HepG2 (cell line): ENCODE measurements around the gene PTGES. TPM values are rescaled to one million over a fixed set of nuclear protein-coding genes. Genes with fewer than 3 reads are reported as not detected.
"Not testable (repeated sequence)": the region's sequence is repeated elsewhere in the genome, so short reads cannot be mapped to it uniquely, and the experiment has no call there.

ENCODE experiments used
- ATAC-seq: fragments of 200-7000 bp; cut with Tn5 transposase; 3 replicates; pipeline ENCODE4 v1.9.1; 2020; ENCODE audit warnings: mild to moderate bottlenecking, moderate library complexity
- BruUV-seq: library from RNA; stranded (reverse); fragments of 400-500 nt; replicated peaks from 2 replicates; lab custom pipeline; 2021; lab: Mats Ljungman, UMichigan
- CTCF ChIA-PET: fragments of 300-600 bp; formaldehyde crosslinking; extraction: SDS; loops from one replicate; lab custom pipeline; 2021; ENCODE audit warnings: low total read pairs, inconsistent platforms, low intra/inter-chr PET ratio; lab: Yijun Ruan, JAX
- POLR2A ChIA-PET: fragments of 350-600 bp; sonication (Branson Sonifier 250); formaldehyde crosslinking; loops from one replicate; lab custom pipeline; 2020; ENCODE audit warnings: antibody characterized with exemption, inconsistent platforms; lab: Yijun Ruan, JAX
- DNase-seq: peaks from one replicate; pipeline ENCODE4 v3.0.0-alpha.2; 2015; ENCODE audit warnings: low spot score
- FAIRE-seq: peaks from 3 replicates; lab custom pipeline; 2011; peaks lifted over from hg19 to GRCh38; lab: Jason Lieb, UNC
- H2AFZ ChIP-seq: one replicate; pipeline ENCODE4 v1.6.1; 2011; ENCODE audit warnings: low read length, inconsistent platforms
- H3K27ac ChIP-seq: fragments of 300-600 bp; 3 replicates; pipeline ENCODE4 v1.8.0; 2011; ENCODE audit warnings: mixed run types, mild to moderate bottlenecking, mixed read lengths, low read length, inconsistent platforms; ENCODE audit not compliant: insufficient read depth; ENCODE audit errors: extremely low read length
- H3K27me3 ChIP-seq, 2 experiments: fragments of 200-600 bp in 1 of 2; 2 replicates in 1 of 2; 3 replicates in 1 of 2; pipeline versions ENCODE4 v1.6.0 to v1.8.0; 2011; ENCODE audit warnings: low read length in 2 of 2, mild to moderate bottlenecking in 2 of 2, moderate library complexity in 2 of 2, inconsistent platforms in 1 of 2; ENCODE audit not compliant: insufficient read depth in 2 of 2, control insufficient read depth in 1 of 2
- H3K36me3 ChIP-seq, 2 experiments: fragments of 200-600 bp in 1 of 2; replicated peaks in 1 of 2; 2 replicates in 1 of 2; 3 replicates in 1 of 2; pipeline versions ENCODE4 v1.5.1 to v1.8.0; 2011; ENCODE audit warnings: low read length in 2 of 2, inconsistent platforms in 1 of 2; ENCODE audit not compliant: insufficient read depth in 2 of 2, control insufficient read depth in 1 of 2
- H3K4me1 ChIP-seq: 2 replicates; pipeline ENCODE4 v1.5.1; 2012; ENCODE audit warnings: low read length, inconsistent platforms; ENCODE audit not compliant: insufficient read depth
- H3K4me2 ChIP-seq: 2 replicates; pipeline ENCODE4 v1.6.0; 2011; ENCODE audit warnings: low read depth, low read length, inconsistent platforms
- H3K4me3 ChIP-seq, 3 experiments: fragments of 200-600 bp in 1 of 3; sonication (generic), shearing (Covaris generic) in 1 of 3; replicated peaks in 1 of 3; 2 replicates each; pipeline ENCODE4 v1.5.1; 2011 to 2016; ENCODE audit warnings: low read length in 3 of 3, inconsistent platforms in 2 of 3, low read depth in 2 of 3, mild to moderate bottlenecking in 2 of 3, control low read depth in 1 of 3, mixed read lengths in 1 of 3; ENCODE audit not compliant: insufficient read depth in 1 of 3
- H3K79me2 ChIP-seq: one replicate; pipeline ENCODE4 v1.6.1; 2011; ENCODE audit warnings: low read length, inconsistent platforms; ENCODE audit not compliant: insufficient read depth
- H3K9ac ChIP-seq: 2 replicates; pipeline ENCODE4 v1.6.0; 2011; ENCODE audit warnings: mild to moderate bottlenecking, low read depth, low read length, inconsistent platforms; ENCODE audit not compliant: insufficient read depth
- H3K9me3 ChIP-seq: 2 replicates; pipeline ENCODE4 v1.5.1; 2012; ENCODE audit warnings: mild to moderate bottlenecking, low read length
- H4K20me1 ChIP-seq: 2 replicates; pipeline ENCODE4 v1.6.0; 2011; ENCODE audit warnings: inconsistent platforms, mild to moderate bottlenecking, low read length, moderate library complexity; ENCODE audit not compliant: insufficient read depth
- NBN ChIP-seq: fragments of 450-650 bp; conservative IDR thresholded peaks from 2 replicates; pipeline ENCODE4 v1.6.1; 2017
- WGBS: methylation state at CpG from one replicate; pipeline ENCODE4 v1.1.6; 2017; ENCODE audit warnings: low lambda C conversion rate; 5-methylcytosine and 5-hydroxymethylcytosine counted together
- in situ Hi-C: cut with HindIII; loops from 2 replicates; pipeline ENCODE4 v1.10.0; 2017; ENCODE audit warnings: low pct_unique_long_range_greater_than_20kb; ENCODE audit not compliant: extremely low pct_ligation_motif_present
- intact Hi-C: fragments of 100-400 bp; cut with micrococcal nuclease; formaldehyde crosslinking; loops from one replicate; pipeline ENCODE4 v1.10.0; 2022; ENCODE audit not compliant: unreplicated experiment
- polyA plus RNA-seq, 8 experiments: library from polyadenylated mRNA; depleted of rRNA in 3 of 8; stranded (reverse) in 7 of 8; unstranded in 1 of 8; fragments of >200 nt; fragmentation: Illumina TruSeq in 4 of 8; extraction: Trizol in 4 of 8; gene quantifications; 2 replicates each; pipeline versions ENCODE4 v1.2.1 to v1.2.3, GENCODE V29; 2011 to 2016; ENCODE audit warnings: low read depth in 4 of 8, missing spikeins in 1 of 8, mixed read lengths in 1 of 8; ENCODE audit not compliant: insufficient read depth in 1 of 8
- total RNA-seq, 5 experiments: library from RNA; depleted of rRNA; stranded (reverse); fragments of >200 nt; fragmentation: Illumina TruSeq; extraction: Trizol; gene quantifications; 2 replicates each; pipeline ENCODE4 v1.2.3, GENCODE V29; 2016; ENCODE audit warnings: low read depth in 1 of 5
- TF ChIP-seq, protein P1 (sequence below): sonication (generic); formaldehyde crosslinking; IDR thresholded peaks from 2 replicates; pipeline ENCODE4 v1.4.0; 2020; ENCODE audit warnings: mild to moderate bottlenecking, missing genetic modification reagents
- TF ChIP-seq, protein P2 (sequence below): sonication (generic); formaldehyde crosslinking; IDR thresholded peaks from 2 replicates; pipeline ENCODE4 v1.4.0; 2020; ENCODE audit warnings: missing genetic modification reagents, borderline replicate concordance

PTGES gene
- total and polyA plus RNA-seq, 2 of the 13 experiments (the other 11 are each of a cell fraction or from before 2014, with no cell fraction given) = 0.07 TPM; not detected in 1

DNA sequence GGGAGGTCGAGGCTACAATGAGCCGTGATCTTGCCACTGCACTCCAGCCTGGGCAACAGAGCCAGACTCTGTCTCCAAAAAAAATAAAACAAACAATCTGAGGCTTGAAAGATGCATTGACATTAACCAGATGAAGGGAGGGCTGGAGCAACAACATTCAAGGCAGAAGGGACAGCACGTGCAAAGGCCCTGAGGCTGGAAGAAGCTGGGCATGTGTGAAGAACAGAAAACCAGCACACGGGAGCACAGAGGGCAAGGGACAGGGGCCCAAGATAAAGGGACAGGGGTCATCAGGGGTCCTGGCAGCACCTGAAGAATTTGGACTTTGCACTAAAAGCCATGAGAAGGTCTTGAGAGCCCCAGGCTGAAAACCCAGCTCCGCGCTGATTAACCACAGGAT is 3.3 kb downstream of the PTGES start (continued):
- TF ChIP-seq, protein P1, sequence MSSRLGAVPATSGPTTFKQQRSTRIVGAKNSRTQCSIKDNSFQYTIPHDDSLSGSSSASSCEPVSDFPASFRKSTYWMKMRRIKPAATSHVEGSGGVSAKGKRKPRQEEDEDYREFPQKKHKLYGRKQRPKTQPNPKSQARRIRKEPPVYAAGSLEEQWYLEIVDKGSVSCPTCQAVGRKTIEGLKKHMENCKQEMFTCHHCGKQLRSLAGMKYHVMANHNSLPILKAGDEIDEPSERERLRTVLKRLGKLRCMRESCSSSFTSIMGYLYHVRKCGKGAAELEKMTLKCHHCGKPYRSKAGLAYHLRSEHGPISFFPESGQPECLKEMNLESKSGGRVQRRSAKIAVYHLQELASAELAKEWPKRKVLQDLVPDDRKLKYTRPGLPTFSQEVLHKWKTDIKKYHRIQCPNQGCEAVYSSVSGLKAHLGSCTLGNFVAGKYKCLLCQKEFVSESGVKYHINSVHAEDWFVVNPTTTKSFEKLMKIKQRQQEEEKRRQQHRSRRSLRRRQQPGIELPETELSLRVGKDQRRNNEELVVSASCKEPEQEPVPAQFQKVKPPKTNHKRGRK (CRISPR knock-in tag) = no peak
- no peak for TF ChIP-seq NBN
- TF ChIP-seq, protein P2, sequence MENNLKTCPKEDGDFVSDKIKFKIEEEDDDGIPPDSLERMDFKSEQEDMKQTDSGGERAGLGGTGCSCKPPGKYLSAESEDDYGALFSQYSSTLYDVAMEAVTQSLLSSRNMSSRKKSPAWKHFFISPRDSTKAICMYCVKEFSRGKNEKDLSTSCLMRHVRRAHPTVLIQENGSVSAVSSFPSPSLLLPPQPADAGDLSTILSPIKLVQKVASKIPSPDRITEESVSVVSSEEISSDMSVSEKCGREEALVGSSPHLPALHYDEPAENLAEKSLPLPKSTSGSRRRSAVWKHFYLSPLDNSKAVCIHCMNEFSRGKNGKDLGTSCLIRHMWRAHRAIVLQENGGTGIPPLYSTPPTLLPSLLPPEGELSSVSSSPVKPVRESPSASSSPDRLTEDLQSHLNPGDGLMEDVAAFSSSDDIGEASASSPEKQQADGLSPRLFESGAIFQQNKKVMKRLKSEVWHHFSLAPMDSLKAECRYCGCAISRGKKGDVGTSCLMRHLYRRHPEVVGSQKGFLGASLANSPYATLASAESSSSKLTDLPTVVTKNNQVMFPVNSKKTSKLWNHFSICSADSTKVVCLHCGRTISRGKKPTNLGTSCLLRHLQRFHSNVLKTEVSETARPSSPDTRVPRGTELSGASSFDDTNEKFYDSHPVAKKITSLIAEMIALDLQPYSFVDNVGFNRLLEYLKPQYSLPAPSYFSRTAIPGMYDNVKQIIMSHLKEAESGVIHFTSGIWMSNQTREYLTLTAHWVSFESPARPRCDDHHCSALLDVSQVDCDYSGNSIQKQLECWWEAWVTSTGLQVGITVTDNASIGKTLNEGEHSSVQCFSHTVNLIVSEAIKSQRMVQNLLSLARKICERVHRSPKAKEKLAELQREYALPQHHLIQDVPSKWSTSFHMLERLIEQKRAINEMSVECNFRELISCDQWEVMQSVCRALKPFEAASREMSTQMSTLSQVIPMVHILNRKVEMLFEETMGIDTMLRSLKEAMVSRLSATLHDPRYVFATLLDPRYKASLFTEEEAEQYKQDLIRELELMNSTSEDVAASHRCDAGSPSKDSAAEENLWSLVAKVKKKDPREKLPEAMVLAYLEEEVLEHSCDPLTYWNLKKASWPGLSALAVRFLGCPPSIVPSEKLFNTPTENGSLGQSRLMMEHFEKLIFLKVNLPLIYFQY (CRISPR knock-in tag) = no peak
- TF ChIP-seq, all 625 proteins: peak for 0

DNA sequence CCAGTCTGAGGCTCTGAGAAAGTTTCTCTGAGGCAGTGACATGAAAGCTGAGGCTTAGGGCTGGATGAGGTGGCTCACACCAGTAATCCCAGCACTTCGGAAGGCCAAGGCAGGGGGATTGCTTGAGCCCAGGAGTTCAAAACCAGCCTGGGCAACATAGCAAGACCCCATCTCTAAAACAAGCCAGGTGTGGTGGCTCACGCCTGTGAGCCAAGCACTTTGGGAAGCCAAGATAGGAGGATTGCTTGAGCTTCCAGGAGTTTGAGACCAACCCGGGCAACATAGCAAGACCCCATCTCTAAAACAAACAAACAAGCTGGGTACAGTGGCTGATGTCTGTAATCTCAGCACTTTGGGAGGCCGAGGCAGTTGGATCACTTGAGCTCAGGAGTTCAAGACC is 3.8 kb downstream of the PTGES start:
- in situ Hi-C loops, POLR2A ChIA-PET, H3K27ac ChIP-seq, FAIRE-seq, intact Hi-C loops, H3K79me2 ChIP-seq, H3K9me3 ChIP-seq, H2AFZ ChIP-seq, H3K4me2 ChIP-seq, H3K9ac ChIP-seq, DNase-seq, CTCF ChIA-PET, BruUV-seq, ATAC-seq, H3K36me3 ChIP-seq, H4K20me1 ChIP-seq, H3K4me3 ChIP-seq: not testable (repeated sequence)
- Histone ChIP-seq H3K4me1 (peaks cover 17% of the 10 kb centered on the region), H3K27me3 (peaks cover 4 to 72% of the 10 kb centered on the region in 2 experiments; a peak in 4 of 5 replicates)
- 58% methylated on average over 4 of the region's 4 CpGs for WGBS
